ENCODE data around the gene F10. TPM values are rescaled to one million over a fixed set of nuclear protein-coding genes. Genes with fewer than 3 reads are reported as not detected.

Gene F10
- total RNA-seq, 1 experiment from 2014 or later: 0.18 TPM

- H3K27ac ChIP-seq (ENCODE audit: low read length): no peak overlapping the region
- H3K4me3 ChIP-seq (ENCODE audit: low read depth in 2 of 2, low read length in 2 of 2): no peak overlapping the region
- DNase-seq (ENCODE audit: low read depth, low spot score) (no peak), ATAC-seq (no peak)
- no peaks in the 10 kb centered on the region for H3K9me3 ChIP-seq (ENCODE audit: control insufficient read depth, insufficient read depth, low read depth, low read length)
- no TSS peak for BruUV-seq (replicated peaks)
- TF ChIP-seq REST (IDR thresholded peaks at IDR 0.05; ENCODE audit: insufficient read depth in 1 of 2, low read depth in 2 of 2, low read length in 1 of 2) (no peak), CTCF (IDR thresholded peaks at IDR 0.05) (no peak), POLR2AphosphoS5 (IDR thresholded peaks at IDR 0.05; ENCODE audit: low read depth, low read length) (no peak), SIN3A (IDR thresholded peaks at IDR 0.05; ENCODE audit: borderline replicate concordance, insufficient read depth, low read depth, low read length) (no peak), TCF7L2 (IDR thresholded peaks at IDR 0.05; ENCODE audit: low read depth, low read length) (no peak)
- no peaks in the 10 kb centered on the region for H3K4me1 ChIP-seq (ENCODE audit: control insufficient read depth, insufficient read depth, low read length)
- ChIA-PET POLR2A (no interaction called here), CTCF (no interaction called here)
- no peaks in the 10 kb centered on the region for H3K27me3 ChIP-seq (ENCODE audit: control insufficient read depth, insufficient read depth, low read length)
- in situ Hi-C loops (cut with HindIII; ENCODE audit: low pct_unique_long_range_greater_than_20kb, low sequenced_read_pairs): no loop called here
- intact Hi-C loops (cut with micrococcal nuclease; ENCODE audit: unreplicated experiment): no loop called here
- H3K36me3 ChIP-seq (ENCODE audit: control insufficient read depth, insufficient read depth, low read length): no peaks in the 10 kb centered on the region
Observed at GRCh38 chr13:113116206-113116800, 6.3 kb upstream of the F10 start.

GRCh38 chr13:113116871-113117271, 5.7 kb upstream of the F10 start:
- Histone ChIP-seq H3K4me3 (ENCODE audit: low read depth in 2 of 2, low read length in 2 of 2) (no peak overlapping the region), H3K27ac (ENCODE audit: low read length) (no peak overlapping the region), H3K27me3 (ENCODE audit: control insufficient read depth, insufficient read depth, low read length) (no peaks in the 10 kb centered on the region), H3K4me1 (ENCODE audit: control insufficient read depth, insufficient read depth, low read length) (no peaks in the 10 kb centered on the region), H3K36me3 (ENCODE audit: control insufficient read depth, insufficient read depth, low read length) (no peaks in the 10 kb centered on the region), H3K9me3 (ENCODE audit: control insufficient read depth, insufficient read depth, low read depth, low read length) (no peaks in the 10 kb centered on the region)
- in situ Hi-C loops (cut with HindIII; ENCODE audit: low pct_unique_long_range_greater_than_20kb, low sequenced_read_pairs) (no loop called here), intact Hi-C loops (cut with micrococcal nuclease; ENCODE audit: unreplicated experiment) (no loop called here)
- DNase-seq (ENCODE audit: low read depth, low spot score) (no peak), ATAC-seq (no peak)
- no TSS peak for BruUV-seq (replicated peaks)
- TF ChIP-seq TCF7L2 (IDR thresholded peaks at IDR 0.05; ENCODE audit: low read depth, low read length): no peak
- no peak for TF ChIP-seq SIN3A (IDR thresholded peaks at IDR 0.05; ENCODE audit: borderline replicate concordance, insufficient read depth, low read depth, low read length)
- no peak for TF ChIP-seq REST (IDR thresholded peaks at IDR 0.05; ENCODE audit: insufficient read depth in 1 of 2, low read depth in 2 of 2, low read length in 1 of 2)
- no peak for TF ChIP-seq POLR2AphosphoS5 (IDR thresholded peaks at IDR 0.05; ENCODE audit: low read depth, low read length)
- no peak for TF ChIP-seq CTCF (IDR thresholded peaks at IDR 0.05)
- CTCF ChIA-PET: no interaction called here
- POLR2A ChIA-PET: interaction anchor here (0.6 kb wide), 1 partner anchor 12 kb away, joined by 11 read pairs; no protein-coding TSS in a partner anchor

Measured in Panc1 (cell line).